ENCODE results near the gene BLTP1.

The BLTP1 gene

DNA sequence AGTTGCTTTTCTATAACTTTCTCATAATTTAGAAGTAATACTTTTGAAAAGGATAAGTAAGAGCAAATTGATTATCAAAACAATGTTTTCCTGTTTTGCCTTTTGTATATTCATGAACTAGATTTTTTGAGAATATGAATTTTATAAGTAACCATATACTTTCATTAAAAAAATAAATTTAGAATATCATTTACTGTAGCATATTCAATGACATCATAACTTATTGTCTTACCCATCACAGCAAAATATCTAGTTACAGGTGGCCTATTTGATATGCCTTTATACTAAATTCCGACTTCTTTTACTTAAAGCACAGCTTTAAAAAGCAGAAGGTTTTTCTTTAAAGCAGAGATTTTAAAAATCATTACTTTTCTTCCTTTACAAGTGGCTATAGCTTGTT is 20.1 kb downstream of the BLTP1 start:
- no peak overlapping the region for H3K4me2 ChIP-seq (ENCODE audit: low read length)
- TF ChIP-seq, protein P1, sequence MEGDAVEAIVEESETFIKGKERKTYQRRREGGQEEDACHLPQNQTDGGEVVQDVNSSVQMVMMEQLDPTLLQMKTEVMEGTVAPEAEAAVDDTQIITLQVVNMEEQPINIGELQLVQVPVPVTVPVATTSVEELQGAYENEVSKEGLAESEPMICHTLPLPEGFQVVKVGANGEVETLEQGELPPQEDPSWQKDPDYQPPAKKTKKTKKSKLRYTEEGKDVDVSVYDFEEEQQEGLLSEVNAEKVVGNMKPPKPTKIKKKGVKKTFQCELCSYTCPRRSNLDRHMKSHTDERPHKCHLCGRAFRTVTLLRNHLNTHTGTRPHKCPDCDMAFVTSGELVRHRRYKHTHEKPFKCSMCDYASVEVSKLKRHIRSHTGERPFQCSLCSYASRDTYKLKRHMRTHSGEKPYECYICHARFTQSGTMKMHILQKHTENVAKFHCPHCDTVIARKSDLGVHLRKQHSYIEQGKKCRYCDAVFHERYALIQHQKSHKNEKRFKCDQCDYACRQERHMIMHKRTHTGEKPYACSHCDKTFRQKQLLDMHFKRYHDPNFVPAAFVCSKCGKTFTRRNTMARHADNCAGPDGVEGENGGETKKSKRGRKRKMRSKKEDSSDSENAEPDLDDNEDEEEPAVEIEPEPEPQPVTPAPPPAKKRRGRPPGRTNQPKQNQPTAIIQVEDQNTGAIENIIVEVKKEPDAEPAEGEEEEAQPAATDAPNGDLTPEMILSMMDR (IDR thresholded peaks at IDR 0.05) = no peak
- H3K4me1 ChIP-seq = no peaks in the 10 kb centered on the region
- no peaks in the 10 kb centered on the region for H3K36me3 ChIP-seq (ENCODE audit: control insufficient read depth, insufficient read depth, low read length)
- no peak overlapping the region for H2AFZ ChIP-seq
- no peaks in the 10 kb centered on the region for H3K27me3 ChIP-seq (ENCODE audit: control insufficient read depth, insufficient read depth, low read length)
- no peaks in the 10 kb centered on the region for H3K9me3 ChIP-seq (ENCODE audit: control insufficient read depth, low read length)
- no peak overlapping the region for H3K9ac ChIP-seq
- H3K4me3 ChIP-seq (ENCODE audit: low read depth, low read length) = peak overlapping the region; percentile 7
- no peaks in the 10 kb centered on the region for H3K79me2 ChIP-seq
- no peak overlapping the region for H3K27ac ChIP-seq

DNA sequence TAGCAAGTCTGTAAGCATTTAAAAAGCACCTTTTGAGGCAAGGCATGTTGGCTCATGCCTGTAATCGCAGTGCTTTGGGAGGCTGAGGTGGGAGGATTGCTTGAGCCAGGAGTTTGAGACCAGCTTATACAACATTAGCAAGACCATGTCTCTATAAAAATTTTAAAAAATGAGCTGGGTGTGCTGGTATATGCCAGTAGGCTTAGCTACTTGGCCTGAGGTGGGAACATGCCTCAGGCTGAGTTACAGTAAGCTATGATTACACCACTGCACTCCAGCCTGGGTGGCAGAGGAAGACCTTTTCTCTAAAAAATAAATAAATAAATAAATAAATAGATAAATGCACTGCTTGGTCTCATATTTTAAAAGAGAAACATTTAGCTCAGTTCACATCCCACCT is 26.8 kb downstream of the BLTP1 start:
- H3K79me2 ChIP-seq = no peaks in the 10 kb centered on the region
- H3K4me1 ChIP-seq = no peaks in the 10 kb centered on the region
- no peak overlapping the region for H3K27ac ChIP-seq
- H2AFZ ChIP-seq = no peak overlapping the region
- TF ChIP-seq, protein P1 (IDR thresholded peaks at IDR 0.05) = no peak
- H3K9me3 ChIP-seq (ENCODE audit: control insufficient read depth, low read length) = no peaks in the 10 kb centered on the region
- no peaks in the 10 kb centered on the region for H3K27me3 ChIP-seq (ENCODE audit: control insufficient read depth, insufficient read depth, low read length)
- no peaks in the 10 kb centered on the region for H3K36me3 ChIP-seq (ENCODE audit: control insufficient read depth, insufficient read depth, low read length)
- H3K4me3 ChIP-seq (ENCODE audit: low read depth, low read length) = no peak overlapping the region
- H3K4me2 ChIP-seq (ENCODE audit: low read length) = no peak overlapping the region
- no peak overlapping the region for H3K9ac ChIP-seq

DNA sequence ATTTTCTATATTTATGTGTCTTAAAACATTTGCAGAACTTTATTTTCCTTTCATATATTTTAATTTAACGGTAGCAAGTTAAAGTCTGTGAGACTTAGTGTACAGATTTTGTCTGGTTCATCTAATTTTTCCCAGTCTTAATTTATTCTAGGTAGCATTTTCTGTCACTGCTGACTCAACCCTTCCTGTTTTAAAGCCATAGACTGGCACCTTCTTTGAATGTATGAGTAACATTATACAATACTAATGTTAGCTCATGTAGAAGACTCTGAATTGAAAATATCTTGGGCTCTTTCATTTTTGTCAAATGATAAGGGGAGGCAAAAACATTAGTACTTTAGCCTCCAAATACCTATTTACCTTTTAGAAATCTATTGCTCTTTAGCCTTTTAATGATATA is 43.6 kb downstream of the BLTP1 start:
- H3K27me3 ChIP-seq (ENCODE audit: control insufficient read depth, insufficient read depth, low read length) = no peaks in the 10 kb centered on the region
- H3K4me1 ChIP-seq = no peaks in the 10 kb centered on the region
- no peaks in the 10 kb centered on the region for H3K79me2 ChIP-seq
- H3K4me3 ChIP-seq (ENCODE audit: low read depth, low read length) = no peak overlapping the region
- TF ChIP-seq, protein P1 (IDR thresholded peaks at IDR 0.05) = no peak
- H3K4me2 ChIP-seq (ENCODE audit: low read length) = no peak overlapping the region
- H3K9me3 ChIP-seq (ENCODE audit: control insufficient read depth, low read length) = no peaks in the 10 kb centered on the region
- H3K36me3 ChIP-seq (ENCODE audit: control insufficient read depth, insufficient read depth, low read length) = no peaks in the 10 kb centered on the region
- no peak overlapping the region for H3K27ac ChIP-seq
- no peak overlapping the region for H3K9ac ChIP-seq
- no peak overlapping the region for H2AFZ ChIP-seq

All from parathyroid adenoma (tissue), 2 donors.